Common myeloid progenitor, CD34-positive (primary cell): ENCODE results near the gene ARMH3.
"Not testable (repeated sequence)": the region's sequence is repeated elsewhere in the genome, so short reads cannot be mapped to it uniquely, and the experiment has no call there.

Experiments used
- CTCF ChIA-PET: fragments of 350-600 bp; sonication (Branson Sonifier 250); formaldehyde crosslinking; loops from one replicate; lab custom pipeline; 2021; ENCODE audit warnings: antibody characterized with exemption; lab: Charles Lee
- POLR2A ChIA-PET: fragments of 350-600 bp; sonication (Branson Sonifier 250); formaldehyde crosslinking; loops from one replicate; lab custom pipeline; 2021; ENCODE audit warnings: antibody characterized with exemption; lab: Charles Lee
- DNase-seq, 3 donors: peaks; one replicate each; pipeline versions ENCODE4 v3.0.0 to v3.0.0-alpha.2; 2013
- H3K27ac ChIP-seq, 2 experiments: 1 replicate in 1 of 2; 2 replicates in 1 of 2; pipeline ENCODE4 v1.7.0; 2013; ENCODE audit warnings: inconsistent platforms in 2 of 2, low read length in 2 of 2, mild to moderate bottlenecking in 2 of 2, low read depth in 1 of 2, moderate library complexity in 1 of 2; ENCODE audit not compliant: severe bottlenecking in 2 of 2, insufficient read depth in 1 of 2, poor library complexity in 1 of 2
- H3K27me3 ChIP-seq, 5 experiments: replicated peaks in 2 of 5; 1 replicate in 3 of 5; 2 replicates in 2 of 5; pipeline versions ENCODE4 v1.6.1 to v1.7.0; 2013; ENCODE audit warnings: low read length in 4 of 5, mild to moderate bottlenecking in 2 of 5, moderate library complexity in 2 of 5, inconsistent platforms in 1 of 5; ENCODE audit not compliant: insufficient read depth in 5 of 5, control insufficient read depth in 4 of 5
- H3K36me3 ChIP-seq, 4 experiments: 1 replicate in 2 of 4; 2 replicates in 2 of 4; pipeline versions ENCODE4 v1.6.1 to v1.7.0; 2013; ENCODE audit warnings: low read length in 3 of 4, control low read depth in 1 of 4, mild to moderate bottlenecking in 1 of 4; ENCODE audit not compliant: control insufficient read depth in 4 of 4, insufficient read depth in 4 of 4
- H3K4me1 ChIP-seq, 4 experiments: 1 replicate in 3 of 4; 2 replicates in 1 of 4; pipeline versions ENCODE4 v1.6.1 to v1.7.1; 2013; ENCODE audit warnings: low read length in 3 of 4, mild to moderate bottlenecking in 3 of 4, control low read depth in 1 of 4, inconsistent platforms in 1 of 4, moderate library complexity in 1 of 4; ENCODE audit not compliant: control insufficient read depth in 4 of 4, insufficient read depth in 4 of 4; ENCODE audit errors: control extremely low read depth in 1 of 4
- H3K4me3 ChIP-seq, 7 experiments: 1 replicate in 4 of 7; 2 replicates in 3 of 7; pipeline versions ENCODE4 v1.5.1 to v1.7.0; 2013; ENCODE audit warnings: mild to moderate bottlenecking in 7 of 7, low read length in 6 of 7, moderate library complexity in 6 of 7, inconsistent platforms in 2 of 7, low read depth in 2 of 7, control low read depth in 1 of 7; ENCODE audit not compliant: insufficient read depth in 4 of 7, control insufficient read depth in 1 of 7; ENCODE audit errors: extremely low read depth in 1 of 7
- H3K9me3 ChIP-seq, 5 experiments: 1 replicate in 4 of 5; 2 replicates in 1 of 5; pipeline versions ENCODE4 v1.6.1 to v1.7.1; 2013; ENCODE audit warnings: low read length in 4 of 5, mild to moderate bottlenecking in 2 of 5, inconsistent platforms in 1 of 5, low read depth in 1 of 5, moderate library complexity in 1 of 5; ENCODE audit not compliant: control insufficient read depth in 4 of 5, insufficient read depth in 2 of 5; ENCODE audit errors: control extremely low read depth in 1 of 5
- WGBS: methylation state at CpG from one replicate; pipeline ENCODE4 v1.1.5; 2013; ENCODE audit not compliant: insufficient coverage; 5-methylcytosine and 5-hydroxymethylcytosine counted together

Gene ARMH3

GRCh38 chr10:102045292-102045691 lies 10.7 kb downstream of the ARMH3 start:
- Histone ChIP-seq H3K4me3 (no peak overlapping the region), H3K27me3 (no peaks in the 10 kb centered on the region), H3K27ac (no peak overlapping the region), H3K9me3 (no peaks in the 10 kb centered on the region), H3K4me1 (peaks cover 0 to 4% (median 1%) of the 10 kb centered on the region in 4 experiments), H3K36me3 (peaks cover 0 to 2% (median 0%) of the 10 kb centered on the region in 4 experiments)
- ChIA-PET POLR2A (no interaction called here), CTCF (interaction anchor here (1.4 kb wide), 1 partner anchor 8 kb away, joined by 3 read pairs; no protein-coding TSS in a partner anchor)
- WGBS: 0% methylated on average over 1 of the region's 3 CpGs
- DNase-seq: no peak

- H3K27me3 ChIP-seq: no peaks in the 10 kb centered on the region
- H3K4me1 ChIP-seq: peaks cover 0 to 4% (median 1%) of the 10 kb centered on the region in 4 experiments
- 44% methylated on average over 5 of the region's 7 CpGs for WGBS
- ChIA-PET CTCF (interaction anchor here (1.4 kb wide), 1 partner anchor 71 kb away, joined by 3 read pairs; no protein-coding TSS in a partner anchor), POLR2A (interaction anchor here (0.5 kb wide), 1 partner anchor 411 kb away, joined by 3 read pairs; the partner anchor contains the start of gene C10orf95)
- no peaks in the 10 kb centered on the region for H3K9me3 ChIP-seq
- DNase-seq: peak in 1 of 3 donors; percentile 29
- peaks cover 4 to 20% (median 12%) of the 10 kb centered on the region in 4 experiments for H3K36me3 ChIP-seq
- no peak overlapping the region for H3K27ac ChIP-seq
- no peak overlapping the region for H3K4me3 ChIP-seq
Observed at GRCh38 chr10:102040305-102041050, 15.5 kb downstream of the ARMH3 start.

- POLR2A ChIA-PET: no interaction called here
- no peaks in the 10 kb centered on the region for H3K9me3 ChIP-seq
- no peaks in the 10 kb centered on the region for H3K4me1 ChIP-seq
- H3K27me3 ChIP-seq: no peaks in the 10 kb centered on the region
- CTCF ChIA-PET: interaction anchor here (1.3 kb wide), 1 partner anchor 8 kb away, joined by 3 read pairs; no protein-coding TSS in a partner anchor
- H3K27ac ChIP-seq: no peak overlapping the region
- no peak overlapping the region for H3K4me3 ChIP-seq
- peaks cover 4 to 24% (median 15%) of the 10 kb centered on the region in 4 experiments for H3K36me3 ChIP-seq
- no peak for DNase-seq
Observed at GRCh38 chr10:102038410-102038809, 17.6 kb downstream of the ARMH3 start.

GRCh38 chr10:102035807-102036206 lies 20.2 kb downstream of the ARMH3 start:
- H3K9me3 ChIP-seq, H3K4me3 ChIP-seq, DNase-seq, H3K4me1 ChIP-seq, POLR2A ChIA-PET, H3K27ac ChIP-seq, H3K27me3 ChIP-seq, CTCF ChIA-PET: not testable (repeated sequence)
- over 99% methylated on average over 21 of the region's 33 CpGs for WGBS
- peaks cover 6 to 40% (median 26%) of the 10 kb centered on the region in 4 experiments for H3K36me3 ChIP-seq

- no peaks in the 10 kb centered on the region for H3K4me1 ChIP-seq
- H3K27me3 ChIP-seq: no peaks in the 10 kb centered on the region
- H3K36me3 ChIP-seq: peaks cover 11 to 50% (median 26%) of the 10 kb centered on the region in 4 experiments
- 100% methylated on average over 2 of the region's 2 CpGs for WGBS
- H3K27ac ChIP-seq: no peak overlapping the region
- ChIA-PET POLR2A (no interaction called here), CTCF (no interaction called here)
- DNase-seq: no peak
- H3K4me3 ChIP-seq: no peak overlapping the region
- no peaks in the 10 kb centered on the region for H3K9me3 ChIP-seq
Observed at GRCh38 chr10:102033787-102034186, 22.2 kb downstream of the ARMH3 start.

- 100% methylated on average over 2 of the region's 2 CpGs for WGBS
- Histone ChIP-seq H3K27me3 (no peaks in the 10 kb centered on the region), H3K4me1 (peaks cover 0 to 10% (median 4%) of the 10 kb centered on the region in 4 experiments), H3K4me3 (no peak overlapping the region), H3K9me3 (no peaks in the 10 kb centered on the region), H3K27ac (no peak overlapping the region), H3K36me3 (peaks cover 23 to 51% (median 46%) of the 10 kb centered on the region in 4 experiments)
- CTCF ChIA-PET: interaction anchor here (0.7 to 1.2 kb wide), 3 partner anchors 10 to 104 kb away, joined by 3 to 5 read pairs (median 3); no protein-coding TSS in a partner anchor
- POLR2A ChIA-PET: no interaction called here
- DNase-seq: no peak
Observed at GRCh38 chr10:102027261-102027660, 28.7 kb downstream of the ARMH3 start.

GRCh38 chr10:102024799-102025198 lies 31.2 kb downstream of the ARMH3 start:
- DNase-seq: peak in 2 of 3 donors; percentile 33 to 34
- ChIA-PET CTCF (interaction anchor here (0.7 to 1.5 kb wide), 3 partner anchors 48 to 136 kb away, joined by 3 to 4 read pairs (median 3); no protein-coding TSS in a partner anchor), POLR2A (interaction anchor here (0.6 kb wide), 1 partner anchor 89 kb away, joined by 3 read pairs; no protein-coding TSS in a partner anchor)

More at GRCh38 chr10:102024799-102025198, 31.2 kb downstream of the ARMH3 start:
- peaks cover 0 to 10% (median 4%) of the 10 kb centered on the region in 4 experiments for H3K4me1 ChIP-seq
- H3K27ac ChIP-seq: peak overlapping the region in 1 of 2 experiments; percentile 19
- no peaks in the 10 kb centered on the region for H3K27me3 ChIP-seq
- H3K9me3 ChIP-seq: no peaks in the 10 kb centered on the region
- 50% methylated on average over 2 of the region's 3 CpGs for WGBS
- peaks cover 27 to 44% (median 41%) of the 10 kb centered on the region in 4 experiments for H3K36me3 ChIP-seq
- no peak overlapping the region for H3K4me3 ChIP-seq
